GM19468 (cell line): ENCODE results near the gene PLXNA1.

ENCODE experiments used
- ATAC-seq: cut with Tn5 transposase; IDR thresholded peaks from one replicate; pipeline ENCODE4 v1.9.1; 2021; ENCODE audit warnings: mild to moderate bottlenecking, moderate library complexity, moderate number of reproducible peaks; ENCODE audit not compliant: unreplicated experiment; ENCODE audit errors: extremely low read depth

The PLXNA1 gene

GRCh38 chr3:127014536-127015281 is 31.8 kb downstream of the PLXNA1 start:
- no peak for ATAC-seq

DNA sequence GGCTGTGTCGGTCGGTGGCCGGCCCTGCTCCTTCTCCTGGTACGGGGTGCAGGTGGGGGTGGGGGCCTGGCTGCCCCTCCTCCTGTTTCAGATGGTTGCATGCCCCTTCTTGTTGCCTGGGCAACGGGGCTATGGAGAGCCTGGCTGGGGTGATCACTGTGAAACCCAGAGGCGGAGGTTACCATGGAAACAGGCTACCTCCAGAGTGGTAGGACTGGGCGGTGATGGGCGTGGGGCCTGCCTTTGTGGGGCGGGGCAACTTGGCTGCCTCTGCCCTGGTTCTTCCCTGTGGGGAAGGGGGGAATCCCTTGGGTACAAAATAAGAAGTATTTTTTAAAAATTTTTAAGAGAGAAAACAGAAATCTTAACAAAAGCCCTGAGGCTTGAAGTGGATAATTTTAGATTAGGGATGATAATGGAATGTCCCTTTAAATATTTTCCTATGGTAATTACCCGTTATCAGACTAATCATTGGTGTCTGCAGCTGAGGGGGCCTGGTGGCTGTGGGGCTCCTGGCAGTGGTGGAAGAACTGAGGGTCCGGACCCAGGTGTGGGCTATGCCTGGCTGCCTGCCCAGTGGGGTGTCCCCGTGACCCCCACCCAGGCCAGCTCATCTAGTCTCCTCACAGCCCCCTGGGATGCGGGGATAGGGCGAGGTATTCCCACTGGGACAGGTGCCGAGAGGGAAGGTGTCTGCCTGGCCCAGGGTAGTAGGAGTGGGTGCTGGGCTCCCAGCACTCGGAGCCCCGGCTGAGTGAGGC is 32.5 kb downstream of the PLXNA1 start:
- no peak for ATAC-seq

GRCh38 chr3:127016043-127016343 is 33.1 kb downstream of the PLXNA1 start:
- no peak for ATAC-seq

- no peak for ATAC-seq
These were observed 33.5 kb downstream of the PLXNA1 start for GRCh38 chr3:127016461-127016860.

GRCh38 chr3:127017229-127017628 is 34.3 kb downstream of the PLXNA1 start:
- no peak for ATAC-seq

DNA sequence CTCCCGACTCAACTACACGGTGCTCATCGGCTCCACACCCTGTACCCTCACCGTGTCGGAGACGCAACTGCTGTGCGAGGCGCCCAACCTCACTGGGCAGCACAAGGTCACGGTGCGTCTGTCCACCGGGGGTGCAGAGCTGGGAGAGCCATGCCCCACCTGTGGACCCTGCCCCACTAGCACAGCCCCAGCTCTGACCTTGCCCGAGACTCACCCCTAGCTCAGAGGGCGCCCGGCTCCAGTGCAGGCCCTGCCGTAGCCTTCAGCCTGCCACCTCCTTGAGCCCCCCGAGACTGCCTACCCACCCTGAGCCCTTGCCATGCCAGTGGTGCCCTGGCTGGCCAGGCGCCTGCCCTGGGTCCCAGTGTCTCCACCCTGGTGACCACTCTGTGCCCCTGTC is 34.9 kb downstream of the PLXNA1 start:
- no peak for ATAC-seq

- no peak for ATAC-seq
These were observed 35.5 kb downstream of the PLXNA1 start for GRCh38 chr3:127018306-127018828.

- no peak for ATAC-seq
These were observed 36.5 kb downstream of the PLXNA1 start for GRCh38 chr3:127019449-127019848.

- no peak for ATAC-seq
These were observed 37.6 kb downstream of the PLXNA1 start for GRCh38 chr3:127020543-127020942.

DNA sequence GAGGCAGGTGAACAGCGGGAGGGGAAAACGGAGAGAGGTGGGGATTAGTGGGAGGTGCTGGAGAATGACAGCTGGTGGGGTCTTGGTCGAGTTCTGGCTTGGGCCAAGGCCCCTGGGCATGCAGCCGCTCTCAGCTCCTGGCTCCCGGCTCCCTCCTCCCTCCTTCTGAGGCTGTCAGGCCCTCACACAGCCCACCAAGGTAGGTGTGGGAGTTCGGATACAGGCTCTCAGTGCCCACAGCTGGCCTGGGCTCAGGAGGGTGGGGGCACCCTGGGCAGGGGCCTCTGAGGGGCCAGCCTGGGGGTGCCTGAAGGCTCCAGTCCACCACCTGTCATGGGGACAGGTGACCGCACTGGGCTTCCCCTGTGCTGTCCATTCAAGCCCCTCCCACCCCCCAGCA is 39.9 kb downstream of the PLXNA1 start:
- ATAC-seq: no peak

- ATAC-seq: no peak
These were observed 42.5 kb downstream of the PLXNA1 start for GRCh38 chr3:127025456-127025855.

DNA sequence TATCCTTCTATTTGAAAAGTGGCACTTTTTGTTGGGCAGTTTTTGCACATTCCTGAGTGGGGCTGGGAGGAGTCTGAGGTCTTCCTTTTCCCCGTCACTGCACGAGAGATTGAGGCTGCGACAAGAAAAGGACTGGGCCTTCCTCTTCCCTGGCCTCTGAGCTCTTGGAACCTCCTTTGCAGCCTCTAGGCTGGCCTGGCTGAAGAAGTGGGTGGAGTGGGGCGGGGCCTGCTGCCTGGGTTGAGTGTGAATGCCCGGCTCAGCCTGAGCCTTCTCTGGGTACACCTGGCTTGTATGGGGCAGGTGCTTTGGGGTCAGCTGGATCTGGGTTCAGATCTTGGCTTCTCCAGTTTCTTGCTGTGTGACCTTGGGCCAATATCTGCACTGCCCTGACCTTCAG is 43.1 kb downstream of the PLXNA1 start:
- no peak for ATAC-seq

DNA sequence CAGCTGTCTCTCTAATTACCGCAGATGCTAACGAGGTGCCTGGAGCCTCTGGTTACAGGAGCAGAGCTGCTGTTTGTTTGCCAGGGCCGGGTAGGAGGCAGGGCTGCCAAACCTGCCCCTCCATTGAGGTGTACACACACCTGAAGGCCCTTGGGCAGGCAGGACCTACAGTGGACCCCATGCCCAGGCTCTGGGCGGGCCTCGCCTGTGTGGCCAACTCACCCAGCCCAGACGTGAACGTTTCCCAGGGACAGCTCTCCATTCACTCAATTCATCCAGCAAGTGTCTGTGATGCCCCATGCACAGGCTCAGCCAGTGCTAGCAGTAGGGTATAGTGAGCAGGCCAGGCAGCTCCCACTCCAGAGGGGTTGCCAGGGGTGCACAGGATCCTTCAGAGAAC is 43.7 kb downstream of the PLXNA1 start:
- ATAC-seq: no peak

DNA sequence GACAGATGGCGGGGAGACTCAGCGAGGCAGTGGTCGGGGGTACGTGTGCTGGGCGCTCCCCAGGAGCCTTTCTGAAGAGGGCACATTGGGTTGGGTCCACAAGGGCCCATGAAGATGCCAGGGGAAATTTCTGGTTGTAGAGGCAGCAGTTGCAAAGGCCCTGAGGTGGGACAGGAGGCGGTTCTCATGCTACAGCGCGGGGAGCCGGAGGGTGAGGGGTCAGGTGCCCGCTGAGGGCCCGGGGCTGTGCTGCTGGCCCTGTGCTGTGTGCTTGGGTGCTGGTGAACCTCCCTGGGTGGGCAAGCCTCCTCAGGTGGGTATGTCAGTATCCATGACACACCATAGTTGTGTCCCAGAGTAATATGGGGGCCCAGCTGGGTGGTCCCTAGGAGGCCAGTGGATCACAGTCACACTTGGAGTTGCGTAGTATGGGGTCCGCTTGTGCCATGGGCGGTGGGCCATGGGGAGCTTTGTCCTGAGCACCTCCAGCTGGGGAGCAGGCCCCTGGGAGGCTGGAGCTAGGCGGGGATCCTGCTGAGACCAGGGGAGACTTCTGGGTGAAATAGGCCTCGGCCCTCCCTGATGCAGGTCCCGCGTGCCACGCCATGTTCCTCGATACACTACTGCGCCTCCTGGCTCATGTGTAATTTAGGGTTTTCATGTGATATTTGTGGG is 44.3 kb downstream of the PLXNA1 start:
- no peak for ATAC-seq

DNA sequence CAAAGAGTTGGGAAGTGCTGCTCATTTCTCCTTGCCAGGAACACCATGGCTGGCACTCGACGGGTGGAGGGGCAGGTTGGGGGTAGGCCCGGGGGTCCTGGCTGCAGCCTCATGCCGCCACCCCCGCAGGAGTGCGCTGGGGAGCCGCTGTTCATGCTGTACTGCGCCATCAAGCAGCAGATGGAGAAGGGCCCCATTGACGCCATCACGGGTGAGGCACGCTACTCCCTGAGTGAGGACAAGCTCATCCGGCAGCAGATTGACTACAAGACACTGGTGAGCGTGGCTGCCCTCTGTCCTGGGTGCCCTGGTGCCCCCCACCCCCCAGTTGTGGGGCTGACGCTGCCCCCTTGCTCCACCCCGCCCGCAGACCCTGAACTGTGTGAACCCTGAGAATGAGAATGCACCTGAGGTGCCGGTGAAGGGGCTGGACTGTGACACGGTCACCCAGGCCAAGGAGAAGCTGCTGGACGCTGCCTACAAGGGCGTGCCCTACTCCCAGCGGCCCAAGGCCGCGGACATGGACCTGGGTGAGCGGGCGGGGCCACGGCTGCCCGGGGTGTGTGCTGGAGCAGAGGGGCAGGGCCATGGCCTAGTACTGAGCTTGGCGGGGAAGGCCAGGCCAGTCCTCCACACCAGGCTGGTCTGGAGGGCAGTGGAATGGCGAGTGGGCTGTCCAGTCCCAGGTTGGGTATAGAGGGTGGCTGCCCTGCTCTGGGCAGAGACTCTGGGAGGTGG is 45.1 kb downstream of the PLXNA1 start:
- ATAC-seq: no peak

GRCh38 chr3:127028781-127029657 is 46.1 kb downstream of the PLXNA1 start:
- no peak for ATAC-seq

DNA sequence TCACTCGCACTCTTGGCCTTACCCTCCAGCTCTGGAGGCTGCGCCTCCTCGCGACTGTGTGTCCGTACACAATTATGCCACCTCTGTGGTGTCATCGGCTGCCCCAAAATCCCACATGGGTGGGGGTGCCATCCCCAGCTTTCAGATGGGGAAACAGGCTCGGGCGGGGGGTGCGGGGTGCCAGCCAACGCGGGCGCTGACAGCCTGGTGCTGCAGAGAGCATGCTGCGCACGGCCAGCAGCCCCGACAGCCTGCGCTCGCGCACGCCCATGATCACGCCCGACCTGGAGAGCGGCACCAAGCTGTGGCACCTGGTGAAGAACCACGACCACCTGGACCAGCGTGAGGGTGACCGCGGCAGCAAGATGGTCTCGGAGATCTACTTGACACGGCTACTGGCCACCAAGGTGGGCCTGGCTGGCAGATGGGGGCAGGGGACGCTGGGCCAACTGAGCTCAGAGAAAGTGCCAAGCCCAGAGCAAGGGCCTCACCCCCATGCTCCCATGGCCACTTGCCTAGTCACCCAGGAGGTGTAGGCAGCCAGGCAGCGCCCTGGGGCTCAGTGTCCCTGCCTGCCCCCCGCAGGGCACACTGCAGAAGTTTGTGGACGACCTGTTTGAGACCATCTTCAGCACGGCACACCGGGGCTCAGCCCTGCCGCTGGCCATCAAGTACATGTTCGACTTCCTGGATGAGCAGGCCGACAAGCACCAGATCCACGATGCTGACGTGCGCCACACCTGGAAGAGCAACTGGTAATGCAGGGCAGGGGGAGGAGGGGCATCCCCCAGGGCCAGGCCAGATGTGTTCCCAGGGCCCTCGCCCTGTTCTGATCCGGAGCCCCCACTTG is 47.0 kb downstream of the PLXNA1 start:
- ATAC-seq: no peak

GRCh38 chr3:127030508-127031412 is 47.8 kb downstream of the PLXNA1 start:
- no peak for ATAC-seq
